CD4-positive, alpha-beta T cell treated with Interleukin-21 for 1 hour (primary cell): ENCODE data around the gene CIDEA.
A peak's percentile ranks its signal among the peaks of the same experiment; 100 is the strongest.
"Not testable (repeated sequence)": the region's sequence is repeated elsewhere in the genome, so short reads cannot be mapped to it uniquely, and the experiment has no call there.

ENCODE experiments used
- DNase-seq: peaks from one replicate; pipeline ENCODE4 v3.0.0-alpha.2; 2020

Gene CIDEA

GRCh38 chr18:12254136-12254819 lies at the start of gene CIDEA:
CIDEA (plus strand) TSS chr18:12254361; CDS start chr18:12254384, 23 bp downstream.
- no peak for DNase-seq

GRCh38 chr18:12208296-12209153 lies 45.6 kb upstream of the CIDEA start:
- not testable (repeated sequence) for DNase-seq

- DNase-seq, result not testable (repeated sequence)
Measured at GRCh38 chr18:12212308-12212707, 41.9 kb upstream of the CIDEA start.

- DNase-seq, result not testable (repeated sequence)
Measured at GRCh38 chr18:12214296-12215005, 39.7 kb upstream of the CIDEA start.

GRCh38 chr18:12216471-12216870 lies 37.7 kb upstream of the CIDEA start:
- DNase-seq, result not testable (repeated sequence)

GRCh38 chr18:12218603-12219002 lies 35.6 kb upstream of the CIDEA start:
- not testable (repeated sequence) for DNase-seq

- not testable (repeated sequence) for DNase-seq
Measured at GRCh38 chr18:12222041-12222440, 32.1 kb upstream of the CIDEA start.

GRCh38 chr18:12223326-12223725 lies 30.8 kb upstream of the CIDEA start:
- DNase-seq, result not testable (repeated sequence)

- not testable (repeated sequence) for DNase-seq
Measured at GRCh38 chr18:12226807-12227206, 27.4 kb upstream of the CIDEA start.

GRCh38 chr18:12227399-12228186 lies 26.6 kb upstream of the CIDEA start:
- DNase-seq, result not testable (repeated sequence)

GRCh38 chr18:12228308-12228707 lies 25.9 kb upstream of the CIDEA start:
- not testable (repeated sequence) for DNase-seq

GRCh38 chr18:12230561-12230960 lies 23.6 kb upstream of the CIDEA start:
- not testable (repeated sequence) for DNase-seq

- no peak for DNase-seq
Measured at GRCh38 chr18:12231040-12231882, 22.9 kb upstream of the CIDEA start.

- DNase-seq, result no peak
Measured at GRCh38 chr18:12231986-12232385, 22.2 kb upstream of the CIDEA start.

- DNase-seq, result no peak
Measured at GRCh38 chr18:12233378-12233777, 20.8 kb upstream of the CIDEA start.

- no peak for DNase-seq
Measured at GRCh38 chr18:12234451-12235190, 19.5 kb upstream of the CIDEA start.

- no peak for DNase-seq
Measured at GRCh38 chr18:12236141-12236540, 18.0 kb upstream of the CIDEA start.

- DNase-seq, result peak; percentile 35
Measured at GRCh38 chr18:12236934-12237832, 17.0 kb upstream of the CIDEA start.

GRCh38 chr18:12238826-12239225 lies 15.3 kb upstream of the CIDEA start:
- no peak for DNase-seq

- no peak for DNase-seq
Measured at GRCh38 chr18:12239431-12239830, 14.7 kb upstream of the CIDEA start.
